B cell (primary cell): Measurements from ENCODE around the gene CLINT1. TPM values are rescaled to one million over a fixed set of nuclear protein-coding genes. Genes with fewer than 3 reads are reported as not detected.

Source experiments
- ATAC-seq: fragments of 200-7000 bp; cut with Tn5 transposase; one replicate; pipeline ENCODE4 v1.10.0; 2021; ENCODE audit warnings: low read depth, mild to moderate bottlenecking, moderate number of reproducible peaks, moderate library complexity
- CTCF ChIA-PET: fragments of 350-600 bp; sonication (Branson Sonifier 250); formaldehyde crosslinking; loops from one replicate; lab custom pipeline; 2021; ENCODE audit warnings: antibody characterized with exemption, inconsistent platforms; lab: Charles Lee
- POLR2A ChIA-PET: fragments of 350-600 bp; sonication (Branson Sonifier 250); formaldehyde crosslinking; loops from one replicate; lab custom pipeline; 2021; ENCODE audit warnings: antibody characterized with exemption; lab: Charles Lee
- DNase-seq: peaks from one replicate; pipeline ENCODE4 v3.0.0; 2013
- H2AFZ ChIP-seq: 2 replicates; pipeline ENCODE4 v1.6.1; 2012; ENCODE audit warnings: mild to moderate bottlenecking, low read depth, low read length; ENCODE audit not compliant: insufficient read depth, poor library complexity, severe bottlenecking
- H3K27ac ChIP-seq, 2 donors: 1 replicate in 1 of 2; 2 replicates in 1 of 2; pipeline ENCODE4 v1.5.1; 2012 to 2013; ENCODE audit warnings: low read length in 2 of 2, mild to moderate bottlenecking in 2 of 2, moderate library complexity in 1 of 2
- H3K27me3 ChIP-seq, 4 experiments: fragments of 200-600 bp in 1 of 4; sonication (generic) in 1 of 4; replicated peaks in 1 of 4; 1 replicate in 2 of 4; 2 replicates in 2 of 4; pipeline versions ENCODE4 v1.6.1 to v1.7.0; 2013 to 2016; ENCODE audit warnings: low read length in 3 of 4, mild to moderate bottlenecking in 2 of 4, mixed read lengths in 1 of 4, moderate library complexity in 1 of 4; ENCODE audit not compliant: insufficient read depth in 4 of 4, control insufficient read depth in 3 of 4; ENCODE audit errors: control extremely low read depth in 1 of 4
- H3K36me3 ChIP-seq, 2 experiments: replicated peaks in 1 of 2; 1 replicate in 1 of 2; 2 replicates in 1 of 2; pipeline versions ENCODE4 v1.6.1 to v1.7.1; 2013; ENCODE audit warnings: low read length in 1 of 2; ENCODE audit not compliant: insufficient read depth in 2 of 2, control insufficient read depth in 1 of 2; ENCODE audit errors: control extremely low read depth in 1 of 2, extremely low read depth in 1 of 2
- H3K4me1 ChIP-seq, 2 donors: fragments of 200-600 bp in 1 of 2; sonication (generic) in 1 of 2; 1 replicate in 1 of 2; 2 replicates in 1 of 2; pipeline versions ENCODE4 v1.5.1 to v1.6.1; 2013 to 2017; ENCODE audit warnings: low read length in 2 of 2; ENCODE audit not compliant: control insufficient read depth in 2 of 2, insufficient read depth in 2 of 2
- H3K4me2 ChIP-seq: replicated peaks from 2 replicates; pipeline ENCODE3; 2012; ENCODE audit warnings: mild to moderate bottlenecking, low read depth, low read length; ENCODE audit not compliant: poor library complexity, severe bottlenecking
- H3K4me3 ChIP-seq, 5 experiments: fragments of 200-600 bp in 1 of 5; sonication (generic) in 1 of 5; 1 replicate in 3 of 5; 2 replicates in 2 of 5; pipeline versions ENCODE4 v1.5.1 to v1.7.0; 2011 to 2016; ENCODE audit warnings: low read length in 4 of 5, mild to moderate bottlenecking in 4 of 5, low read depth in 2 of 5, control low read depth in 1 of 5, moderate library complexity in 1 of 5; ENCODE audit not compliant: insufficient read depth in 1 of 5; ENCODE audit errors: control extremely low read depth in 1 of 5, extremely low read depth in 1 of 5
- H3K79me2 ChIP-seq: fragments of 200-600 bp; sonication (generic); one replicate; pipeline ENCODE4 v1.6.0; 2016; ENCODE audit warnings: low read length; ENCODE audit not compliant: control insufficient read depth, insufficient read depth
- H3K9ac ChIP-seq: fragments of 200-600 bp; sonication (generic); 2 replicates; pipeline ENCODE4 v1.6.1; 2017; ENCODE audit warnings: mild to moderate bottlenecking, low read length, moderate library complexity
- H3K9me3 ChIP-seq, 3 donors: one replicate each; pipeline versions ENCODE4 v1.6.1 to v1.7.1; 2013; ENCODE audit warnings: low read length in 2 of 3; ENCODE audit not compliant: control insufficient read depth in 2 of 3, insufficient read depth in 1 of 3; ENCODE audit errors: control extremely low read depth in 1 of 3
- H4K20me1 ChIP-seq: 2 replicates; pipeline ENCODE4 v1.6.0; 2012; ENCODE audit warnings: mild to moderate bottlenecking, low read length; ENCODE audit not compliant: insufficient read depth, control insufficient read depth, poor library complexity, severe bottlenecking
- H3K27ac Mint-ChIP-seq: one replicate; pipeline ENCODE4 v1.8.0; 2021; ENCODE audit warnings: mixed read lengths
- H3K27me3 Mint-ChIP-seq: one replicate; pipeline ENCODE4 v1.8.0; 2021; ENCODE audit warnings: mixed read lengths
- H3K4me1 Mint-ChIP-seq: one replicate; pipeline ENCODE4 v1.8.0; 2021; ENCODE audit warnings: mixed read lengths
- H3K4me3 Mint-ChIP-seq: one replicate; pipeline ENCODE4 v1.8.0; 2021; ENCODE audit warnings: mixed read lengths
- H3K9me3 Mint-ChIP-seq: one replicate; pipeline ENCODE4 v1.8.0; 2022; ENCODE audit warnings: mixed read lengths; ENCODE audit not compliant: insufficient read depth
- CTCF ChIP-seq: fragments of 200-600 bp; IDR thresholded peaks from one replicate; pipeline ENCODE4 v1.8.0; 2022; ENCODE audit warnings: antibody characterized with exemption, mild to moderate bottlenecking
- EZH2 ChIP-seq: IDR thresholded peaks from 2 replicates; pipeline ENCODE4 v1.6.1; 2012; ENCODE audit warnings: borderline replicate concordance, low read depth, mild to moderate bottlenecking, moderate library complexity, low read length; ENCODE audit not compliant: insufficient read depth, poor library complexity, severe bottlenecking
- WGBS: methylation state at CpG from one replicate; pipeline ENCODE4 v1.1.5; 2013; ENCODE audit warnings: missing lambda C conversion rate; ENCODE audit not compliant: insufficient coverage; 5-methylcytosine and 5-hydroxymethylcytosine counted together
- intact Hi-C: fragments of 100-400 bp; cut with micrococcal nuclease; formaldehyde crosslinking; loops from one replicate; pipeline ENCODE4 v1.10.0; 2022
- polyA plus RNA-seq: library from polyadenylated mRNA; depleted of rRNA; stranded (reverse); fragments of >200 nt; gene quantifications from 2 replicates; pipeline ENCODE4 v1.2.3, GENCODE V29; 2012
- total RNA-seq, 2 donors: library from RNA; stranded (reverse); fragments of 120-200 nt in 1 of 2; gene quantifications; 1 replicate in 1 of 2; 2 replicates in 1 of 2; pipeline versions ENCODE4 v1.2.3 to v1.2.4, GENCODE V29; 2013 to 2022

Gene CLINT1
- total and polyA plus RNA-seq, 2 donors (not counting 1 experiment from before 2014, with no cell fraction given) = 69.7 to 89.1 TPM

- Histone ChIP-seq H4K20me1 (peaks cover 49% of the 10 kb centered on the region), H3K9ac (no peak overlapping the region), H3K27ac (no peak overlapping the region), H3K79me2 (peaks cover 89% of the 10 kb centered on the region), H3K27me3 (no peaks in the 10 kb centered on the region), H3K36me3 (peaks cover 8 to 14% of the 10 kb centered on the region in 2 experiments), H3K4me2 (no peak overlapping the region), H3K9me3 (no peaks in the 10 kb centered on the region), H3K4me1 (no peaks in the 10 kb centered on the region), H2AFZ (no peak overlapping the region), H3K4me3 (no peak overlapping the region)
- no CpG with 5 or more reads among the region's 5 CpGs for WGBS
- Mint-ChIP-seq H3K4me3 (no peak overlapping the region), H3K27ac (no peak overlapping the region), H3K9me3 (no peaks in the 10 kb centered on the region), H3K4me1 (peaks cover 18% of the 10 kb centered on the region), H3K27me3 (no peaks in the 10 kb centered on the region)
- intact Hi-C loops = no loop called here
- POLR2A ChIA-PET = no interaction called here
- TF ChIP-seq EZH2 (no peak), CTCF (no peak)
- ATAC-seq (no peak), DNase-seq (no peak)
- CTCF ChIA-PET = interaction anchor here (1.5 to 1.6 kb wide), 2 partner anchors 13 to 73 kb away, joined by 3 to 4 read pairs; no protein-coding TSS in a partner anchor
Measured at GRCh38 chr5:157842185-157842584, 16.8 kb downstream of the CLINT1 start.

- H3K4me1 Mint-ChIP-seq = peaks cover 25% of the 10 kb centered on the region
- ATAC-seq = no peak
- H3K27ac Mint-ChIP-seq = no peak overlapping the region
- 97% methylated on average over 4 of the region's 8 CpGs for WGBS
- Histone ChIP-seq H3K4me1 (no peaks in the 10 kb centered on the region), H3K4me3 (no peak overlapping the region), H3K36me3 (peaks cover 7 to 13% of the 10 kb centered on the region in 2 experiments), H3K4me2 (no peak overlapping the region), H3K27me3 (no peaks in the 10 kb centered on the region), H3K9ac (no peak overlapping the region), H3K27ac (no peak overlapping the region), H3K9me3 (no peaks in the 10 kb centered on the region), H2AFZ (no peak overlapping the region), H4K20me1 (peaks cover 53% of the 10 kb centered on the region), H3K79me2 (peaks cover 91% of the 10 kb centered on the region)
- intact Hi-C loops = no loop called here
- no peak overlapping the region for H3K4me3 Mint-ChIP-seq
- H3K27me3 Mint-ChIP-seq = no peaks in the 10 kb centered on the region
- DNase-seq = no peak
- TF ChIP-seq CTCF (no peak), EZH2 (no peak)
- CTCF ChIA-PET = no interaction called here
- POLR2A ChIA-PET = no interaction called here
- no peaks in the 10 kb centered on the region for H3K9me3 Mint-ChIP-seq
Measured at GRCh38 chr5:157839157-157839795, 19.7 kb downstream of the CLINT1 start.
